T-cell (primary cell): ENCODE data around the gene SLC7A7. TPM values are rescaled to one million over a fixed set of nuclear protein-coding genes. Genes with fewer than 3 reads are reported as not detected.
A peak's percentile ranks its signal among the peaks of the same experiment; 100 is the strongest.

Experiments
- ATAC-seq, 4 experiments: fragments of 200-7000 bp in 3 of 4; fragments of 150-1000 bp in 1 of 4; cut with Tn5 transposase; replicated peaks in 1 of 4; 1 replicate in 3 of 4; 2 replicates in 1 of 4; pipeline ENCODE4 v1.10.0; 2021; ENCODE audit warnings: moderate library complexity in 3 of 4, mild to moderate bottlenecking in 2 of 4, moderate number of reproducible peaks in 1 of 4
- CTCF ChIA-PET, 2 donors: fragments of 300-600 bp; sonication (Branson Sonifier 250); formaldehyde crosslinking; loops; one replicate each; lab custom pipeline; 2022; ENCODE audit warnings: antibody characterized with exemption in 2 of 2; lab: Charles Lee
- POLR2A ChIA-PET, 2 donors: fragments of 300-600 bp; sonication (Branson Sonifier 250); formaldehyde crosslinking; loops; one replicate each; lab custom pipeline; 2022; ENCODE audit warnings: antibody characterized with exemption in 2 of 2; lab: Charles Lee
- DNase-seq, 35 experiments: peaks; one replicate each; pipeline versions ENCODE4 v3.0.0 to v3.0.0-alpha.2; 2013 to 2023
- H3K27ac ChIP-seq: one replicate; pipeline ENCODE4 v1.5.1; 2013; ENCODE audit warnings: low read length
- H3K27me3 ChIP-seq, 2 experiments: replicated peaks in 1 of 2; 1 replicate in 1 of 2; 2 replicates in 1 of 2; pipeline versions ENCODE4 v1.6.1 to v1.7.0; 2013; ENCODE audit warnings: low read length in 1 of 2, mixed read lengths in 1 of 2; ENCODE audit not compliant: control insufficient read depth in 2 of 2, insufficient read depth in 2 of 2; ENCODE audit errors: extremely low read depth in 1 of 2
- H3K36me3 ChIP-seq, 2 donors: 1 replicate in 1 of 2; 2 replicates in 1 of 2; pipeline versions ENCODE4 v1.6.1 to v1.7.0; 2013; ENCODE audit warnings: low read length in 1 of 2; ENCODE audit not compliant: control insufficient read depth in 2 of 2, insufficient read depth in 1 of 2; ENCODE audit errors: extremely low read depth in 1 of 2
- H3K4me1 ChIP-seq, 2 experiments: 1 replicate in 1 of 2; 2 replicates in 1 of 2; pipeline versions ENCODE4 v1.6.1 to v1.7.0; 2013; ENCODE audit warnings: low read length in 2 of 2, mixed read lengths in 1 of 2; ENCODE audit not compliant: insufficient read depth in 2 of 2, control insufficient read depth in 1 of 2; ENCODE audit errors: extremely low read depth in 1 of 2
- H3K4me3 ChIP-seq, 2 donors: 1 replicate in 1 of 2; 2 replicates in 1 of 2; pipeline versions ENCODE4 v1.5.1 to v1.7.0; 2013; ENCODE audit warnings: mild to moderate bottlenecking in 2 of 2, low read length in 1 of 2, moderate library complexity in 1 of 2; ENCODE audit not compliant: control insufficient read depth in 1 of 2; ENCODE audit errors: extremely low read depth in 1 of 2
- H3K9me3 ChIP-seq: 2 replicates; pipeline ENCODE4 v1.7.0; 2013
- H3K27ac Mint-ChIP-seq, 2 donors: one replicate each; pipeline ENCODE4 v1.8.0; 2020 to 2021; ENCODE audit warnings: mild to moderate bottlenecking in 2 of 2, mixed read lengths in 2 of 2
- H3K27me3 Mint-ChIP-seq, 2 donors: one replicate each; pipeline ENCODE4 v1.8.0; 2021 to 2022; ENCODE audit warnings: mixed read lengths in 2 of 2
- H3K36me3 Mint-ChIP-seq: one replicate; pipeline ENCODE4 v1.8.0; 2021; ENCODE audit warnings: mixed read lengths
- H3K4me1 Mint-ChIP-seq, 3 donors: one replicate each; pipeline ENCODE4 v1.8.0; 2020 to 2022; ENCODE audit warnings: mixed read lengths in 3 of 3, mild to moderate bottlenecking in 1 of 3
- H3K4me3 Mint-ChIP-seq, 3 donors: one replicate each; pipeline ENCODE4 v1.8.0; 2020 to 2022; ENCODE audit warnings: mild to moderate bottlenecking in 3 of 3, mixed read lengths in 3 of 3, moderate library complexity in 3 of 3
- H3K9me3 Mint-ChIP-seq, 3 donors: one replicate each; pipeline ENCODE4 v1.8.0; 2020 to 2022; ENCODE audit warnings: mixed read lengths in 3 of 3
- WGBS: methylation state at CpG from one replicate; pipeline ENCODE4 v1.1.5; 2013; ENCODE audit warnings: missing lambda C conversion rate; ENCODE audit not compliant: insufficient coverage; 5-methylcytosine and 5-hydroxymethylcytosine counted together
- total RNA-seq, 35 experiments: library from RNA in 6 of 35; stranded (reverse) in 6 of 35; fragments of 120-200 nt in 1 of 35; gene quantifications; one replicate each; pipeline versions ENCODE4 v1.2.1 to v1.2.4 and lab custom pipeline; 2013 to 2026

Gene SLC7A7
- total RNA-seq, 5 donors from 2014 or later (not counting 1 experiment from before 2014, with no cell fraction given), result 0.75 to 1.8 (median 0.98) TPM; not detected in 1

DNA sequence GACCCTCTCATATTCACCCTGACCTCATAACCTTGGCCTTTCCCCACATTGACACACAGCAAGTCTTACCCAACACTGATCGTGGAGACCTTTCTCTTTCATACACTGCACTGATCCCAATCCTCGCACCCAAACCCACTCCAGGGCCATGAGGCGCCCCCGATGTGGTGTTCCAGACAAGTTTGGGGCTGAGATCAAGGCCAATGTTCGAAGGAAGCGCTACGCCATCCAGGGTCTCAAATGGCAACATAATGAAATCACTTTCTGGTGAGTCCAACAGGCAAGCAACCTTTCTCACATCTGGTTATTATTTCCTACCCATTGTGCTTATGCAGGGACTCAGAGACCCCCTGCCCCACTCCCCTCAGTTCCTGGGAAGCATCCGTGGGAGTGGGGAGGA is 26.5 kb upstream of the SLC7A7 start:
- H3K27ac Mint-ChIP-seq, result no peak overlapping the region
- Histone ChIP-seq H3K9me3 (no peaks in the 10 kb centered on the region), H3K27ac (no peak overlapping the region), H3K4me3 (no peak overlapping the region), H3K4me1 (peaks cover 6 to 16% of the 10 kb centered on the region in 2 experiments), H3K27me3 (peaks cover 0 to 87% of the 10 kb centered on the region in 2 experiments), H3K36me3 (no peaks in the 10 kb centered on the region)
- POLR2A ChIA-PET, result no interaction called here
- no peak overlapping the region for H3K4me3 Mint-ChIP-seq
- DNase-seq (no peak), ATAC-seq (no peak)
- WGBS, result 83% methylated on average over 5 of the region's 8 CpGs
- peaks cover 4 to 11% (median 8%) of the 10 kb centered on the region in 3 donors for H3K4me1 Mint-ChIP-seq
- H3K27me3 Mint-ChIP-seq, result peaks cover 24 to 54% of the 10 kb centered on the region in 2 donors
- CTCF ChIA-PET, result no interaction called here
- H3K36me3 Mint-ChIP-seq, result no peaks in the 10 kb centered on the region
- no peaks in the 10 kb centered on the region for H3K9me3 Mint-ChIP-seq

DNA sequence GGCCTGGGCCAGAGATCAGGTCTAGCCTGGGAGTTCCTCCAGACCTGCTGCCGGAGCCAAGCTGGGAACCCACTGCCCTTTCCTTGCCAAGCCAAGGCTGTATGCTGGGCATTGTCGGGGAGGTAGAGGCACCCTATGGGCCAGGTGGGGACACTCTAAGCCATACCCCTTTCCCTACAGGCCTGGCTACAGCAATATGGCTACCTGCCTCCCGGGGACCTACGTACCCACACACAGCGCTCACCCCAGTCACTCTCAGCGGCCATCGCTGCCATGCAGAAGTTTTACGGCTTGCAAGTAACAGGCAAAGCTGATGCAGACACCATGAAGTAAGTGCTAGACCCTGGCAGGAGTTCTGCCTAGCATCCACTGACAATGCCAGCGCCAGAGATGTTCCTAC is 26.1 kb upstream of the SLC7A7 start:
- no peak overlapping the region for H3K27ac ChIP-seq
- Mint-ChIP-seq H3K9me3 (no peaks in the 10 kb centered on the region), H3K4me1 (peaks cover 5 to 13% (median 10%) of the 10 kb centered on the region in 3 donors), H3K4me3 (no peak overlapping the region), H3K27me3 (peaks cover 19 to 50% of the 10 kb centered on the region in 2 donors), H3K36me3 (no peaks in the 10 kb centered on the region), H3K27ac (no peak overlapping the region)
- no peaks in the 10 kb centered on the region for H3K36me3 ChIP-seq
- no peaks in the 10 kb centered on the region for H3K9me3 ChIP-seq
- ChIA-PET CTCF (interaction anchor here in 1 of 2 donors (1.1 kb wide), 1 partner anchor 271 kb away, joined by 3 read pairs; no protein-coding TSS in a partner anchor), POLR2A (no interaction called here)
- no peak for DNase-seq
- 91% methylated on average over 9 of the region's 9 CpGs for WGBS
- peaks cover 0 to 84% of the 10 kb centered on the region in 2 experiments for H3K27me3 ChIP-seq
- no peak overlapping the region for H3K4me3 ChIP-seq
- peaks cover 6 to 21% of the 10 kb centered on the region in 2 experiments for H3K4me1 ChIP-seq
- ATAC-seq, result no peak

DNA sequence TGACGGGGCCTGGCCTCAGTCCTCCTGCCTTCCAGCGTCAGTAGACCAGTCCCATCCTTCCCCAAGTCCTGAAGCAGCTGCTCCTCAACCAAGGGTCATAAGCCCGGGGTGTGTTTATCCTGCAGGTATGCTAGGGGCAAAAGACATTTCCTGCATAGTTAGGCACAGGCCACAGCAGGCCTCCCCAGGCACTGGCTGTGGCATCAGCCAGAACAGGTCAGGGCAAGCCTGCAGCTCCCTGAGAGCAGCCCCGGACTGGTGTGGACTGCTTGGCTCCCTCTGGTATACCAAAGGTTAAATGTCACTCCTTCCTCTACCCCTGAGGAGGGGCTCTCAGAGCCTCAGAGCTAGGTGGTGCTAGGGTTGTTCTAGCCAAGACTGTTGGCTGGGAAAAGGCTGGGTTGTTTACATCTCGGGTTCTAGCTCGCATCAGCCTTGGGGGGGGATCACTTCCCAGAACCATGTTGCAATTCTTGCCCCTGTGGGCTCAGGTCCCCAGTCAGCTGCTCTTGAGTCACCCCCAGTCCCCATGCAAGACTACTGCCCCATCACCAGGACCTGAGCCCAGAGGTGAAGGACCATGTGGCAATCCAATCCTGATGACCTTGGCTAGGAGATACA is 24.0 kb upstream of the SLC7A7 start:
- ChIA-PET CTCF (interaction anchor here (0.6 to 1.5 kb wide), 5 partner anchors 11 to 81 kb away, joined by 3 to 4 read pairs (median 3); no protein-coding TSS in a partner anchor), POLR2A (no interaction called here)
- WGBS, result 88% methylated on average over 5 of the region's 6 CpGs
- peaks cover 5 to 13% (median 13%) of the 10 kb centered on the region in 3 donors for H3K4me1 Mint-ChIP-seq
- no peaks in the 10 kb centered on the region for H3K9me3 Mint-ChIP-seq
- H3K36me3 Mint-ChIP-seq, result peaks cover 8% of the 10 kb centered on the region
- ATAC-seq (no peak), DNase-seq (no peak)
- Histone ChIP-seq H3K36me3 (peaks cover 4 to 5% of the 10 kb centered on the region in 2 donors), H3K4me3 (no peak overlapping the region), H3K4me1 (peaks cover 6 to 21% of the 10 kb centered on the region in 2 experiments), H3K9me3 (no peaks in the 10 kb centered on the region), H3K27me3 (peaks cover 0 to 64% of the 10 kb centered on the region in 2 experiments), H3K27ac (no peak overlapping the region)
- H3K27ac Mint-ChIP-seq, result no peak overlapping the region
- H3K27me3 Mint-ChIP-seq, result peaks cover 13 to 37% of the 10 kb centered on the region in 2 donors
- peak overlapping the region in 1 of 3 donors; percentile 90 for H3K4me3 Mint-ChIP-seq

DNA sequence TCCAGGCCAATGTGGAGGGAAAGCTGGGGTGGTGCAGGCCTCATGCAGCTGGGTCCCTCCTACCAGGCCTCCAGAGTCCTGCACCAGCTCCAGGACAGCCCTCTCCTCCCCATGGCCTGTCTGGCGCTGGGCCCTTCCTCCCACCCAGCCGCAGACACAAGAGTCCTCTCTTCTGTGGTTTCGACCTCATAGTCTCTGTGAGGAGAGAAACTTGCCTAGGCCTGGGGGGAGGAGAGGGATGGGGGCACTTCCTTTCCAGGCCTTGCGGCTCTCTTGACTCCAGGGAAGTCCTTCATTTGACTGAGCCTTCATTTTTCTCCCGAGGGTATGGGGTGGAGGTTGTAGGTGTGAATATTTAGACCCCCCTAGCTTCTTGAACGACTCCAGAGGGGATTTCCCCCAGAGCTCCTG is 23.4 kb upstream of the SLC7A7 start:
- WGBS, result no CpG with 5 or more reads among the region's 6 CpGs
- ATAC-seq, result no peak
- Histone ChIP-seq H3K36me3 (peaks cover 4 to 11% of the 10 kb centered on the region in 2 donors), H3K27me3 (peaks cover 0 to 61% of the 10 kb centered on the region in 2 experiments), H3K9me3 (no peaks in the 10 kb centered on the region), H3K27ac (no peak overlapping the region), H3K4me1 (peaks cover 6 to 21% of the 10 kb centered on the region in 2 experiments), H3K4me3 (no peak overlapping the region)
- peaks cover 5 to 13% (median 13%) of the 10 kb centered on the region in 3 donors for H3K4me1 Mint-ChIP-seq
- ChIA-PET CTCF (interaction anchor here (0.9 to 1.5 kb wide), 3 partner anchors 16 to 81 kb away, joined by 3 to 4 read pairs (median 3); no protein-coding TSS in a partner anchor), POLR2A (no interaction called here)
- peaks cover 13 to 37% of the 10 kb centered on the region in 2 donors for H3K27me3 Mint-ChIP-seq
- H3K36me3 Mint-ChIP-seq, result peaks cover 11% of the 10 kb centered on the region
- H3K9me3 Mint-ChIP-seq, result no peaks in the 10 kb centered on the region
- no peak for DNase-seq
- H3K4me3 Mint-ChIP-seq, result peak overlapping the region in 1 of 3 donors; percentile 90
- H3K27ac Mint-ChIP-seq, result no peak overlapping the region

DNA sequence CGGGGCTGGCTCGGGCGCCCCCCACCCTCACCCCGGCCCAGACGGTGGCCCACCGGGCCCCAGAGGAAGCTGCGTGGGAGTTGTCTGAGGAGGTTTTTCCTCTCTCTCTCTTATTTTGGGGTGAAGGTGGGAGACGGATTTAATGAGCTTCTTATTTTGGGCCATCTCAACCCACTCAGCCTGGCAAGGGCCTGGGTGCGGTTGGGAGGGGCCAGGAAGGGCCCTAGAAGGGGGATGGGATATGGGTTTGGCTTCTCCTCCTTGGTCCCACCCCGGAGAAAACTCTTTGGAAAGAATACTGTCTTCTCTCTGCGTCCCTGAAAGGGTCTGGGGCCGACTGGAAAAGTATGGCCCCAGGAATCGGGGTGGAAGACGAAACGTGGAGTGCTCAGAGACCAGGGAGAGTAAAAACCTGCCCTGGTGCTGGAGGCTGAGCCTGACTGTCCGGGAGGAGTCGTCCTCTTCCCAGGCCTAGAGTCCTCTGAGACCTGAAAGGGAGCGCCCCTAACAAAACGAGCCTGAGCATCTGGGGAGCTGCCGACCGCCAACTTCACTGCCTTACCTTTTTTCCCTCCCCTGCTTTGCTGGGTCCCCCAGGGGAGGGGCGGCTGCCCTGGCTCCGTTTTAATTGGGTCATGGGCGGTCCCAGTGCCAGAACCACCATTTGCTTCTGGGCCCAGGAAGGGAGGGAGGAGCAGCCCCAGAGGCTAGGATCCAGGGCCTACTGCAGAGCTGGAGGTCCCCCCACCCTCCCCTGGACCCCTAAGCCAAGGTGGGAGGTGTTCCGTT is 22.7 kb upstream of the SLC7A7 start:
- peaks cover 0 to 54% of the 10 kb centered on the region in 2 experiments for H3K27me3 ChIP-seq
- ATAC-seq (peak in 2 of 4 experiments; percentile 12 to 24), DNase-seq (no peak)
- H3K27ac Mint-ChIP-seq, result peak overlapping the region in 1 of 2 donors; percentile 4
- H3K27me3 Mint-ChIP-seq, result peaks cover 13 to 31% of the 10 kb centered on the region in 2 donors
- H3K27ac ChIP-seq, result no peak overlapping the region
- peak overlapping the region; percentile 43 to 90 (median 58) for H3K4me3 Mint-ChIP-seq
- peak overlapping the region; percentile 43 to 78 for H3K4me3 ChIP-seq
- H3K36me3 Mint-ChIP-seq, result peaks cover 11% of the 10 kb centered on the region
- peaks cover 4 to 17% of the 10 kb centered on the region in 2 donors for H3K36me3 ChIP-seq
- 96% methylated on average over 12 of the region's 25 CpGs for WGBS
- no peaks in the 10 kb centered on the region for H3K9me3 Mint-ChIP-seq
- no peaks in the 10 kb centered on the region for H3K9me3 ChIP-seq
- H3K4me1 Mint-ChIP-seq, result peaks cover 5 to 13% (median 13%) of the 10 kb centered on the region in 3 donors
- peaks cover 6 to 21% of the 10 kb centered on the region in 2 experiments for H3K4me1 ChIP-seq
- ChIA-PET POLR2A (interaction anchor here in 1 of 2 donors (0.7 kb wide), 1 partner anchor 1277 kb away, joined by 4 read pairs; the partner anchor contains the start of gene NRL), CTCF (interaction anchor here (0.9 kb wide), 2 partner anchors 15 to 82 kb away, joined by 3 read pairs; no protein-coding TSS in a partner anchor)
